HG02763 (cell line): ENCODE results near the gene ATP6V0D1.
"Not testable (repeated sequence)": the region's sequence is repeated elsewhere in the genome, so short reads cannot be mapped to it uniquely, and the experiment has no call there.

ENCODE experiments used
- ATAC-seq: cut with Tn5 transposase; IDR thresholded peaks from one replicate; pipeline ENCODE4 v1.9.1; 2021; ENCODE audit warnings: mild to moderate bottlenecking, moderate library complexity; ENCODE audit not compliant: unreplicated experiment

Gene ATP6V0D1

DNA sequence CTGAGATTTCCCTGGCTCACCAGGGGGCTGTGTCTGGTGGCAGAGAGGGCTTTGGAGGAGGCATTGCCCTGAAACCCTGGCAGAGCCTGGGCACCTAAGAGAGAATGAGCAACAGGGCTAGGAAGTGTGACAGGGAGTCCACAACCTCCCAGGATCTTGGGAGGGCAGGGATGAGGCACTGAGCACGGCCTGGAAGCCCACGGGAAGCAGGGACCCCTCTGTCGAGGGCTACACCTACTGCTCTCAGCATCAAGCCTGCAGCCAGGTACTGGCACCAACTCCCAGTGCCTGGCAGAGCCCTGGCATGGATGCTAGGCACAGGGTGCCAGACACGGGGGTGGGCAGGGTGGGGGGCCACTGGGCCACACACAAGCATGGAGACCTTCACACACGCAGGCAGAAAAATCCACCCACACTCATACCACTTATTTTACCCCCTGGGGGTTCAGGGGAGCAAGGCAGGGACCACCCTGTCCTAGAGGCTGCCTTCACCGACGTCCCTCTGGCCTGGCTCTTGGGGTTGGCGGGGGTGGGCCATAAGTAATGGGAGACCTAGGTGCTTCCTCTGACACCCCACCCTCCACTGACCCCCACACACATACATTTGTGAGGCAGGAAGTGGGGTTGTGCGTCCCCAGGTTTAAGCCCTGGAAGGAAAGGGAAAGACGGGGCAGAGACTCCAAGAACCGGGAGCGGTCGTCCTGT is 51.0 kb downstream of the ATP6V0D1 start:
- no peak for ATAC-seq

- ATAC-seq, result no peak
Measured at GRCh38 chr16:67429053-67429798, 51.7 kb downstream of the ATP6V0D1 start.

GRCh38 chr16:67428146-67428731 is 52.7 kb downstream of the ATP6V0D1 start:
- no peak for ATAC-seq

DNA sequence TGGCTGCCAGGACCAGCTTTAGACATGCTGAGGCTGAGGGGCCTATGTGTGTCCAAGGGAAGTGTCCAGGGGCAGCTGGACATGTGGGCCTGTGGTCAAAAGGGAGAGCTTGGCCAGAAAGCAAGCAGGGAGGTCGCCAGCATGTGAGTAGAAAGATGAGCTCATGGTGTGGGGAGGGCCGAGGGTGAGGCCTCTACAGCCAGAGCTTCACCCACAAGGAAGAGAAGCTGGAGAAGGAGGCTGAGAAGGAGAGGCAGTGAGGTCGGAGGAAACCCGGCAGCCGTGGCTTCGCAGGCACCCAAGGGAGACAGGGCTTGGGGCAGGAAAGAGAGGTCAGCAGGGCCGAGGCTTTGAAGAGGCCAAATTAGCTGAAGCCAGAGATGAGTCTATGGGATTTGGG is 54.0 kb downstream of the ATP6V0D1 start:
- ATAC-seq, result no peak

DNA sequence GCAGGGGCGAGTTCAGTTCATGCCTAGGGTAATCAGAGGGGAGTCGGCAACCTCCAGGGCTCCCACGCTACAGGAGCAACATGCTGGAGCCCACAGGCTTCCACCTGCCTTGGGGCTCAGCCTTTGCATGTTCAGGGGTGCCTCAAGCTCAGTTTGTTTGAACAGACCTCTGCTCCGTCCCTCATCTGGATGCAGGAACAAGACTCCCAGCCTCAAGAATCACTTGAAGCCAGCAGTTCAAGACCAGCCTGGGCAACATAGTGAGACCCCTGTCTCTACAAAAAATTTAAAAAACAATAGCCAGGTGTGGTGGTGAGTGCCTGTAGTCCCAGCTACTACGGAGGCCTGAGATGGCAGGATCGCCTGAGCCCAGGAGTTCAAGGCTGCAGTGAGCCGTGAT is 54.9 kb downstream of the ATP6V0D1 start:
- no peak for ATAC-seq

- no peak for ATAC-seq
Measured at GRCh38 chr16:67425580-67425979, 55.4 kb downstream of the ATP6V0D1 start.

GRCh38 chr16:67425061-67425460 is 55.9 kb downstream of the ATP6V0D1 start:
- no peak for ATAC-seq

GRCh38 chr16:67424261-67424615 is 56.7 kb downstream of the ATP6V0D1 start:
- ATAC-seq, result no peak

DNA sequence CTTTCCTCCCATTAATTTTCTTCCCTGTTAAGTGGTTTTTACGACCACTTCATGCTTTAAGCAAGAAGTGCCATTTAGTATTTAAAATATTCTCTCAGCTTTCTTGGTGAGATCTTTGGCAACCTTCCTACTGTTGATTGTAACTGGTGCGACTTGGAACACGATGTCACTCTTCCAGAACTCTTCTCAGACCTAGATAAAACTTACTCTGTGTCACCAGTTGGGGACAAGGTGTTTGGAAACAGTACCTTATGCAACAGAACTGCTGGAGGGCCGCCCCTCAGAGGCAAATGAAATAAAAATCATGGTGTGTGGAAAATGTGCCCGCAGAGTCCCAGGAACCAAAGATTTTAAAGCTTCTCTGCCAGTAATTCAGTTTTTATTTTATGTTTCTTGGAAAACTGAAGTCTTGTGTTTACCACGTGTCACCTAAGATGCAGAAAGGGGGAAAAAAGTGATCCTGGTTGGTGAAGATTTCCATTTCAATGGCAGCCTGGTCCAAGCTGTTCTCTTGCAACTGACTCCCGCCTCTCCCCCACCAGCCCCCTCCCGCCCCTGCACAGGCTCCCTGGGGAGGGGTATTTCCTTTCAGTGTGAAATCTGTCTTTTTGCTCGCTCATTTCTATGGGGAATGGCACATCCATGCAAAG is 57.2 kb downstream of the ATP6V0D1 start:
- ATAC-seq, result no peak

DNA sequence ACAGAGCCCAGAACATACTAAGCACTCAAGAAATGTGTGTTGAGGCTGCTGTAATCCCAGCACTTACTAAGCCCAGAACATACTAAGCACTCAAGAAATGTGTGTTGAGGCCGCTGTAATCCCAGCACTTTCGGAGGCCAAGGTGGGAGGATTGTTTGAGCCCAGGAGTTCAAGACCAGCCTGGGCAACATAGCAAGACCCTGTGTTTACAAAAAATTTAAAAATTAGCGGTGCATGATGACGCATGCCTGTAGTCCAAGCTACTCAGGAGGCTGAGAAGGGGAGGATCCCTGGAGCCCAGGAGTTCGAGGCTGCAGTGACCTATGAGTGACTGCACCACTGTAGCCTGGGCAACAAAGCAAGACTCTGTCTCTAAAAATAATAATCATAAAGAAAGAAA is 57.9 kb downstream of the ATP6V0D1 start:
- no peak for ATAC-seq

DNA sequence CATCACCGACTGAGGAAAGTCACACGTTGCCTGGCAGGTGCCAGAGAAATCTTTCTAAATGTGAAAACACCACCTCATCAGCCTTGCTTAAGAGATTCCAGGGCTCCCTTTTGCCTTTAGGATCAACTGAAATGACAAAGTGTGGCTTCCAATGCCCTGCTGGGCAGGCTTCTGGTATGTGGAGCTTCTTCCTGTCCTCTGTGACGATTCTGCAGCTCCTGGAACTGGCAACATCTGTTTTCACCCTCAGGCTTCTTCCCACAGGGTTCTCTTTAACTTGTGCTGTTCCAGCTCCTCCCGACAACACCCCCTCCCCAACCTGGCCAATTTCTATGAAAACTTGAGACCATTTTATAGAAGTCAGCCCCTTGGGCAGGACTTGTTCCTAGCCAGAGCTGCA is 59.9 kb downstream of the ATP6V0D1 start:
- no peak for ATAC-seq

- ATAC-seq, result no peak
Measured at GRCh38 chr16:67419931-67420330, 61.0 kb downstream of the ATP6V0D1 start.

DNA sequence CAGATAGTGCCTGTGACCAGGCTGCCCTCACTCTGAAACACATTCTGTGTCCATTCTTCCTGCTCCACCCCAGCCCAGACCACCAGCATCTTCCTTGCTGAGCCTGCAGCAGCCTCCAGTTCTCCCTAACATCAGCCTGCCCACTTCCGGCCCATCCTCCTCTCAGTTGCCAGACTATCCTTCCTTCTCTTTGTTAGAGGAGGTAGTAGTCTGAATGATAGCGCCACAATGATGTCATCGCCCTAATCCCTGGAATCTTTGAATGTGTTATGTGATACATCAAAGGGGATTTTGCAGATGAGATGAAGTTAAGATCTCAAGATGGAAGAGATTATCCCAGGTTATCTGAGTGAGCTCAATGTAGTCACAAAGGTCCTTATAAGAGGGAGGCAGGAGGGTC is 61.5 kb downstream of the ATP6V0D1 start:
- ATAC-seq, result no peak

- ATAC-seq, result no peak
Measured at GRCh38 chr16:67417333-67418061, 63.5 kb downstream of the ATP6V0D1 start.

DNA sequence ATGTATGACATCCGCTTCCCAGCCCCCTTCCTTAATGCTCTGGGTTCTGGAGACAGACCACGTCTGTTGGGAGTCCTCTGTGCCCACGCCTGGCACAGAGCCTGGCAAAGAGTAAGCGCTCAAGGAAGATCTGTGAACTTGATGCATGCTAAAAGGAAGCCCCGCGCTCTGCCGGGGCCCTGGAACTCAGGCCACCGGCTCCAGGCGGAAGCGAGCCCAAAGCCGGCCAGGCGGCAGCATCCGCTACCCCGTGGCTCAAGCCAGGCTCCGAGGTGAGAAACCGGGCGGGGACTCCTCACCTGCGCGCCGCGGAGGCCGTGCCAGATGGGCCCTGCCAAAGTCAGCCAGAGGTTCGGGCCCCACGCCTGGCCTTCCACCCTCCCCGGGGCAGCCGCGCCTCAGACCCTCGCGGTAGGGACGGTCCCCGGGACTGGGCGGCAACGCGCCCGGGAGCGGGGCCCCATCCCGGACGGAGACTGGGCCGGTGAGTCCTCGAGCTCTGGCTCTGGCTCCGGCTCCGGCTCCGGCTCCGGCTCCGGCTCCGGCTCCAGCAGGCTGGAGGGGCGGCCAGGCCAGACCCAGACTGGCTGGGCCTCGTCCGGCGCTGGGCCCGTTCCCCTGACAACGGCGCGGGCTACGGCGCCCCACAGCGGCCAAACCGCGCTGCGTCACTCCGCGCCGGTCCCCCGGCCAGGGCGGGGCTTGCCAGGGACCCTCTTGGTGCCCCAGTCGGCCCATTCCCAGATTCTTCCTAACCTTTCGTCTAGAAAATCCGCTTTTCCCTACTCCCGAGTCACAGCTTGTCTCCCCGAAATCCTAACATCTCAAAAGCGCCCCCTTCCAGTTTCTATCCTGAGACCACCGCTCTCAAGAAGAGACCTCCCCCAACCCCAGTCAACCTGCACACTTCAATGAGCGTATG is 64.8 kb downstream of the ATP6V0D1 start, which contains the start of gene ZDHHC1:
Gene ZDHHC1 (minus strand): TSS at position 606 of the 922 bp plus-strand sequence. CDS start 8,702 bp downstream, outside the sequence.
- ATAC-seq, result peak; percentile 61

- not testable (repeated sequence) for ATAC-seq
Measured at GRCh38 chr16:67415421-67415820, 65.5 kb downstream of the ATP6V0D1 start.

- no peak for ATAC-seq
Measured at GRCh38 chr16:67413978-67414911, 66.7 kb downstream of the ATP6V0D1 start.

GRCh38 chr16:67412294-67412693 is 68.7 kb downstream of the ATP6V0D1 start:
- no peak for ATAC-seq

DNA sequence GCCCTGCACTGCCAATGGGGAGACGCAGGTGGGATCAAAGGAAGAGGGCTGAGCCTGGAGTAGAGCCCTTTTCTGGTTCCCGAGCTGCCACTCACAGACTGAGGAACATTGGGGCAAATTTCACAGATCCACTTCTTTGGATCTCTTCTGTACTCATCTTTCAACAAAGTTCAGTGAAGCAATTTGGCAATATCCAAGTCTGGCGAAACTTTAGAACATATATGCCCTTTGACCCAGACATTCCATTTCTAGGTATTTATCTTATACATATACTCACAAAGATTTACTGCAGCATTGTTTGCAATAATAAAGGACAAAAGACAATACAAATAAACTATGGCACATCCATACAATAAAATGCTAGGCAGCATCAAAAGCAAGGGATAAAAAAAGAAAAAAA is 69.6 kb downstream of the ATP6V0D1 start:
- no peak for ATAC-seq
